GM21529 (cell line): ENCODE measurements around the gene DDX27.

Experiments used
- ATAC-seq: cut with Tn5 transposase; IDR thresholded peaks from one replicate; pipeline ENCODE4 v1.9.1; 2021; ENCODE audit not compliant: unreplicated experiment

DDX27 gene

DNA sequence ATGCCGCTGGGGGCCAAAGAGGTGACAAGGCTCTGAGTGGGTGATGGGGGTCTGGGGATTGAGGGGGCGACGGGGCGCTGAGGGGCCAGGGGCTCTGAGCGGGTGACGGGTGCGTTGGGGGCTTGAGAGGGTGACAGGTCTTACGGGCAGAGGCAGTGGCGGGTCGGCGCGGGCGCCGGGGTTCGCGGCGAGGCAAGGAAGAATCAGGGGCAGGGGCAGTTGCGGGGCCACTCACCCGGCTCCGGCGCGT is 58.5 kb downstream of the DDX27 start:
- no peak for ATAC-seq

GRCh38 chr20:49278036-49278817 is 59.0 kb downstream of the DDX27 start, which contains the start of gene ZNFX1:
TSS of gene ZNFX1 (minus strand) at chr20:49278057. CDS start at chr20:49275839, 2,218 bp downstream.
- ATAC-seq, result peak; percentile 80

DNA sequence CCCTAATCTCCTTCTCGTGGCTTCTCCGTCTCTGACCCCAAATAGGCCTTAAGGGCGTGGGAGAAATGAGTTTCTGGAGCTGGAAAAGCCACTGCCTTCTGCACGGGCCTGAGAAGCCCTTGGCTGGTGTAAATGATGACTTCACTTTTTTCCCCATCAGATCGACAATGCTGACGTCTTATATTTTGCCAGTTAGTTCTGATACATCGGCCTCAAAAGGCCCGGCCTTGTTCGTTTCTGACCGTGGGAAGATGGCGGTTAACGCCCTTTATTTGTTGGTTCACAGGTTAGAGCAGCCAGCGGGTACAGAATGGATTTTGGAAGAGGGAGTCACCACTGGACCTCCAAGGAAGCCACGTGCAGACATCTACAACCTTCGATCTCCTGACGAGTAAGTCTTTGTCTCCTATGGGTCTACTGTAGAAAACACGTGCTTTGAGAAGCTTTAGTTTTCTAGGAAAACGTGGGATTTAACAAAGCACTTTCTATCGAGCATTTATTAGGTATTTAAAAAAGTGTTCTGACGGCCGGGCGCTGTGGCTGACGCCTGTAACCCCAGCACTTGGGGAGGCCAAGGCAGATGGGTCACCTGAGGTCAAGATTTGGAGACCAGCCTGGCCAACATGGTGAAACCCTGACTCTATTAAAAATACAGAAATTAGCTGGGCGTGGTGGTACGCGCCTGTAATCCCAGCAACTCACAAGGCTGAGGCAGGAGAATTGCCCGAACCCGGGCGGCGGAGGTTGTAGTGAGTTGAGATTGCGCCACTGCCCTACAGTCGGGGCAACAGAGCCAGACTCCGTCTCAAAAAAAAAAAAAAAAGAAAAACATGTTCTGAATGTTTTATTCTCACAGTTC is 59.8 kb downstream of the DDX27 start:
- ATAC-seq, result no peak

DNA sequence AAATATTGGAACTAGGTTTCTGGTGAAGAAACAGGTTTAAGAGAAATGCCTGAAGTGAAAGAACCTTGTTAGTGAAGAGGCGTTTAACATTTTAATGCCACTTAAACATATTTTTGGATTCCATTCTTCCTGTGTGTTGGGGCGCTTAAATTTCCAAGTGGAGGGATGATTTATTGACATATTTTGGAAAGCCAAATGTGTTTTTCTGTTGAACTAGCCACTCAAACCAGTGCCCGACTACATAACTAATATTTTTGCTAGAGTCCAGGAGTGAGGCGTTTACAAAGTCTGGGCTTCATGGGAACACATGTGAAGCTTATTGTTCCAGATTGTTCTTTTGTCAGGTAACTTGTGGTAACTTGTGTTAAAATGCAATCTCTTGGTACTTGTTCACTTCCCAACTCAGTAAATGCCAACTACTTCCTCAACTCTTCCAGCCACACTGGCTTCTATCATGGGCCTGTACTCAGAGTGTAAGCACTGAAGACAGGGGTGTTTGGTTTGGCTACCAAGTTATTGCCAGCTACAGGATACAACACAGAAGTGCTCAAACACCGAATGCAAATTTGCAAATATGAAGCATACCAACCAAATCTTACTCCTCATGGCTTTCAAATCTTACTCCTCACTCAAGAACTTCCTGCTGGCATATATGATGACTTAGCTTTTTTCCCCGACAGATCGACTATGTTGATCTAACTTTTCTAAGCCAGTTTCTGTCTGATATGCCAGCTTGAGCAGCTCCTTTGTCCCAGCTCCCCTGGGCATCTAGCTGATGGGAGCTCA is 60.7 kb downstream of the DDX27 start:
- ATAC-seq, result no peak

- ATAC-seq, result no peak
Measured at GRCh38 chr20:49280463-49281058, 61.3 kb downstream of the DDX27 start.

- no peak for ATAC-seq
Measured at GRCh38 chr20:49281059-49281912, 62.1 kb downstream of the DDX27 start.

GRCh38 chr20:49281913-49282467 is 62.8 kb downstream of the DDX27 start:
- ATAC-seq, result no peak

DNA sequence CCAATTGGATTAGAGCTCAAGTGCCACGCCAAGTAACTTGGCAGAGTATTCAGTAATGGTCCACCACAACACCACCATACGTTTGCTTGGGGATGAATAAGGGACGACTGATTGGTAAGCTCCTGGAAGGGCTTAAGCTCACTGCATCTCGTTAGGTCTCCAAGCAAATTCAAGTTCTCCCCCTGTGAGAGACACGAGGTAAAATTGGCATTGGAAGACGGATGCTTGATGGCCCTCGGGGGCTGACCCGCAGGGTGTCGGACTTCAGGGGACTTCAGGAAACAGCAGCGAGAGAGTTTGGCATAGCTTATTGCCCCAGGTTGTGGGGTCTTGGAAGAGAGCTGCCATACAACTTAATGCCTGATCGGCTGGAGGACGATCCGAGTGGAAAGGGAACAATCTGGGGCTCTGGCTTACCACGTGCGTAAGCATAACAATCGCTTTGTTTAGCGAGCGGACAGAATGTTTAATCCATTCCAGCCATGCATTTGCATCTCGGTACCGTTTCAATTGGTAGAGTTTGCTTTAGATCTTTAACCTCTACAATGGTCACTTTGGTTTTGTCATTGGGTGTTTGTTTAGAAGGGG is 63.5 kb downstream of the DDX27 start:
- ATAC-seq, result no peak

DNA sequence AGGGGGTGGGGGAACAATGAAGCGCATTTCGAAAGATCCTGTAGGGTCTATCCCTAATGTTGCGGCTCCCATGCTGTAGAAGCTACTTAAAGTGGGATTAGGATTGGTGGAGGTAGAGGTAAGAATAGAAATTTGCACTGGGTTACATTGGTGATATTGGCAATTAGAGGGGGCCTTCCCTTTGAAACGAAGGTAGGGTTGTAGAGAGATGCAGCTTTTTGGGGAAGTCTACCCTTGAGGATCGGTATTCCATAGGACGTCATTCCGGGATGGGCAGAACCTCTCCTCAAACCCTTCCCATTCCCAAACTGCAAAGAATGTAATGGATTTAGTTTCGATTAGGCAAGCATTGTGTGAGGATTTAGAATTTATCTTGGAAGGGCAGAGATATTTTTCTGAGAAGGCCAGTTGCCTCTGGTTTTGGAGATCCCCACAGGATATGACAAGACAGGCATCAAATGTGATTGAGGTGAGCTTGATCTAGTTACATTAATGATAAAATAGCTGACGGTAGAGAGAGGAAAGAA is 64.0 kb downstream of the DDX27 start:
- ATAC-seq, result no peak

DNA sequence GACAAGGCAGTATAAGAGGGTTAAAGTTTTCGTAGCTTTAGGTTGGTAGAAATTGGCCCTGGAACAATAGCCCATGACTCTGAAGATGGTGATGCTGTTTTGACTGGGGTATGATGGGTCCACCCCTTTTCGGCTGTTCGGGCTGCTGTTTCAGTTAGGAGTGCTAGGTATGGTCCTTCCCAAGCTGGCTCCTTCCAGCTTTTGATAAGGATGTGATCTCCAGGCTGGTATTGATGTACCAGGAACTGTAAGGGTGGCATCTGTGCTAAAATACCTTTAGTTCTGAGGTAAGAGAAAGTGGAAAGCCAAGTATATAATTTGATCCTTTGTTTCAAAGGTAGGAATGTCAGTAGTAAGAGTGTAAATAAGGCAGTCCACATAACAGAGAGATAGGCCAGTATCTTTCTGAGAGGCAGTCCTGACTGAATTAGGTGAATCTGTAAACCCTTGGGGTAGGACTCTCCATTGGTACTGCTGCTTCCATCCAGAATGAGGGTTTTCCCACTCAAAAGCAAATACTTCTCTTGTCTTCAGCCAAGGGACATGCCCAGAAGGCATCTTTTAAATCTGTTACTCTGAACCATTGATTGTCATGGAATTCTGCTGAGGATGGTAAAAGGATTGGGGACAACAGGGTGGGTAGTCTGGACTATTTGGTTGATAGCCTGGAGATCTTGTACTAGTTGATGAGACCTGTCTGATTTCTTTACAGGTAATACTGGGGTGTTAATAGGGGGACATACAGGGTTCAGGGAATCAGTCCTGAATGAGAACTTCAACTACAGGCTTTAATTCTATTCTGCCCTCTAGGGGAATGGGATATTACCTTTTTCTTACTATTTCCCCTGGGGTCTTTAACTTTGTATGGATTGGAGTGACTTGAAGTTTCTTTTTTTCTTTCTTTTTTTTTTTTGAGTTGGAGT is 64.7 kb downstream of the DDX27 start:
- no peak for ATAC-seq

GRCh38 chr20:49284818-49285217 is 65.6 kb downstream of the DDX27 start:
- no peak for ATAC-seq

- no peak for ATAC-seq
Measured at GRCh38 chr20:49285233-49285668, 66.0 kb downstream of the DDX27 start.

DNA sequence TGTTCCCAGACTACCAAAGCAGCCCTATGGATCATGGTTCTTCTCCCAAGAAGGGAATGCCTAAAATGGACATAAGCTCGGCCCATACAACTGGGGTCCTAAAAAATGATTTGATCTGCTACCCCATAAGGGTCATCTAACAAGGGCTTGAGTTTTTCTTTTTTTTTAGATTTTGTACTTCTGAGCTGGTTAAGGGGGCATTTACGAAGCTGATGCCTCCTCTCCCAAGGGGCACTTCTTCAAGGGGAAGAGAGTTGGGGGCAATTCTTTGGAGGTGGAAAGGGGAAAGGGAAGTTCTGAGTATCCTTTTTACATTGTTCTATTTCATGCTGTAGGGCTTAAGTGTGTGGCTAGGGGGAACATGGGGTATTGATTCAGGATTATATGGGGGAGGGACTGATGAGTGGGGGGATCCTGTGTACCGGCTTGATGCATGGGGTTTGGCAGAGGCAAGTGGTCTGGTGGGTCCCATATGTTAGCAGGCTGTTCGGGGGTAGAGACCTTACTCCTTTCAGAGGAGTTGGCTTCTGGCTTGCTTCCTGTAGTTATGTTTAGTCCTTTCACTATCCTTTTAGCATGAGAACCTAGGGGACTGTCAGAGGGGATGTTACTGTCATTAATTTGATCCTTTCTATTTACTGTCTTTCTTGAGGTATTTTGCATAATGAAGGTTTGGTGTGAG is 66.7 kb downstream of the DDX27 start:
- no peak for ATAC-seq

DNA sequence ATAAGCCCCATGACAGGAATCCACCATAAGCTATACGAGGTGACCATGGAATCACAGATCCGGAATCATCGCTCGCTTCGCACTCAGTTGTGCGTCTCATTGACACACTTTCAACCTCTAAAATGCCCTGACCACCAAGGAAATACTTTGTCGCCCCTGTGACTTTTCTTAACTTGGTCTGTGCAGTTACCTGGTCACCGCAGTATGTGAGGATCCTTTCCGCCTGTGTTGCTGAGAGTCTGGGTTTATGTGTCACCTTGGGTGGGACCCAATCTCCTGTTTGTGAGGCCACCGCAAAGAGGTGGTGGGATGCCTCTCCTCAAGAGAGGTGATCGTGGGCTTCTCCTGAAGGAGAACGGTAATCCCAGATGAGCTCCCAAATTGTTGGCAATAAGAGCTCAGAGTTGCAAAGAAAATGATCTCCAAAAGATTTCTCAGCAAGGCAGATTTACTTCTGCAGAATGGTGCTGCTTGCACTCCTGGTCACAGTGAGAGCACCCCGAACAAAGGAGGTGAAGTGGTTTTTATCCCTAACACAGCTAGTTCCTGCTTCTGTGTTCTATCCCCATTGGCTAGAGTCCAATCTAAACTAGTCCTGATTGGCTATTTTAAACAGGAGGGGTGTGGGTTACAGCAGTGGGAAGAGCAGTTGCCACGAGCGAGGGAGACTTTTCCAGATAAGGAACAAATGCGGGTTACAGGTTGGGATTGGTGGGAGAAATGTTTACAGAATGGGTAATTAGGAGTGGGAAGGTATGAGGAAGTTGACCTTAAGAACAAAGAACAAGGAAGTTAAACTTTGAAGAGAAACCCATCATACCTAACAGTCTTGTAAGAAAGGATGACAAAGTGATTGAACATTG is 67.7 kb downstream of the DDX27 start:
- no peak for ATAC-seq

- ATAC-seq, result no peak
Measured at GRCh38 chr20:49287555-49288249, 68.5 kb downstream of the DDX27 start.

- no peak for ATAC-seq
Measured at GRCh38 chr20:49288250-49288751, 69.1 kb downstream of the DDX27 start.
